Measurements from ENCODE around the gene TMEM132C.

Gene TMEM132C

GRCh38 chr12:128664501-128664900 lies 397.5 kb downstream of the TMEM132C start:
- DNase-seq (ENCODE audit: low read depth in 2 of 2) = no peak

GRCh38 chr12:128667193-128667592 lies 400.2 kb downstream of the TMEM132C start:
- DNase-seq (ENCODE audit: low read depth in 2 of 2) = no peak

- DNase-seq (ENCODE audit: low read depth in 2 of 2) = no peak
Observed at GRCh38 chr12:128671528-128672042, 404.6 kb downstream of the TMEM132C start.

GRCh38 chr12:128672428-128672827 lies 405.5 kb downstream of the TMEM132C start:
- DNase-seq (ENCODE audit: low read depth in 2 of 2) = no peak

- DNase-seq (ENCODE audit: low read depth in 2 of 2) = no peak
Observed at GRCh38 chr12:128672893-128673292, 405.9 kb downstream of the TMEM132C start.

- no peak for DNase-seq (ENCODE audit: low read depth in 2 of 2)
Observed at GRCh38 chr12:128675576-128675975, 408.6 kb downstream of the TMEM132C start.

GRCh38 chr12:128680555-128680954 lies 413.6 kb downstream of the TMEM132C start:
- DNase-seq (ENCODE audit: low read depth in 2 of 2) = no peak

- no peak for DNase-seq (ENCODE audit: low read depth in 2 of 2)
Observed at GRCh38 chr12:128682548-128683275, 415.7 kb downstream of the TMEM132C start.

- DNase-seq (ENCODE audit: low read depth in 2 of 2) = no peak
Observed at GRCh38 chr12:128684352-128684751, 417.4 kb downstream of the TMEM132C start.

GRCh38 chr12:128685903-128686475 lies 419.0 kb downstream of the TMEM132C start:
- DNase-seq (ENCODE audit: low read depth in 2 of 2) = no peak

GRCh38 chr12:128687851-128688250 lies 420.9 kb downstream of the TMEM132C start:
- DNase-seq (ENCODE audit: low read depth in 2 of 2) = no peak

- no peak for DNase-seq (ENCODE audit: low read depth in 2 of 2)
Observed at GRCh38 chr12:128690641-128691040, 423.7 kb downstream of the TMEM132C start.

- peak in 1 of 2 donors; percentile 1 for DNase-seq (ENCODE audit: low read depth in 2 of 2)
Observed at GRCh38 chr12:128693115-128693514, 426.1 kb downstream of the TMEM132C start.

GRCh38 chr12:128693771-128694170 lies 426.8 kb downstream of the TMEM132C start:
- no peak for DNase-seq (ENCODE audit: low read depth in 2 of 2)

GRCh38 chr12:128694445-128694844 lies 427.5 kb downstream of the TMEM132C start:
- no peak for DNase-seq (ENCODE audit: low read depth in 2 of 2)

GRCh38 chr12:128695697-128696096 lies 428.7 kb downstream of the TMEM132C start:
- DNase-seq (ENCODE audit: low read depth in 2 of 2) = no peak

- DNase-seq (ENCODE audit: low read depth in 2 of 2) = no peak
Observed at GRCh38 chr12:128698301-128698972, 431.5 kb downstream of the TMEM132C start.

GRCh38 chr12:128699106-128699505 lies 432.1 kb downstream of the TMEM132C start:
- DNase-seq (ENCODE audit: low read depth in 2 of 2) = no peak

- no peak for DNase-seq (ENCODE audit: low read depth in 2 of 2)
Observed at GRCh38 chr12:128702371-128702770, 435.4 kb downstream of the TMEM132C start.

GRCh38 chr12:128705140-128705539 lies 438.2 kb downstream of the TMEM132C start:
- no peak for DNase-seq (ENCODE audit: low read depth in 2 of 2)

- DNase-seq (ENCODE audit: low read depth in 2 of 2) = no peak
Observed at GRCh38 chr12:128707488-128707887, 440.5 kb downstream of the TMEM132C start.

GRCh38 chr12:128708789-128709188 lies 441.8 kb downstream of the TMEM132C start:
- no peak for DNase-seq (ENCODE audit: low read depth in 2 of 2)

- no peak for DNase-seq (ENCODE audit: low read depth in 2 of 2)
Observed at GRCh38 chr12:128709660-128710059, 442.7 kb downstream of the TMEM132C start.
